ENCODE data around the gene PHEX. TPM values are rescaled to one million over a fixed set of nuclear protein-coding genes. Genes with fewer than 3 reads are reported as not detected.

The PHEX gene
- total RNA-seq, 2 experiments from 2014 or later: 32.6 TPM

DNA sequence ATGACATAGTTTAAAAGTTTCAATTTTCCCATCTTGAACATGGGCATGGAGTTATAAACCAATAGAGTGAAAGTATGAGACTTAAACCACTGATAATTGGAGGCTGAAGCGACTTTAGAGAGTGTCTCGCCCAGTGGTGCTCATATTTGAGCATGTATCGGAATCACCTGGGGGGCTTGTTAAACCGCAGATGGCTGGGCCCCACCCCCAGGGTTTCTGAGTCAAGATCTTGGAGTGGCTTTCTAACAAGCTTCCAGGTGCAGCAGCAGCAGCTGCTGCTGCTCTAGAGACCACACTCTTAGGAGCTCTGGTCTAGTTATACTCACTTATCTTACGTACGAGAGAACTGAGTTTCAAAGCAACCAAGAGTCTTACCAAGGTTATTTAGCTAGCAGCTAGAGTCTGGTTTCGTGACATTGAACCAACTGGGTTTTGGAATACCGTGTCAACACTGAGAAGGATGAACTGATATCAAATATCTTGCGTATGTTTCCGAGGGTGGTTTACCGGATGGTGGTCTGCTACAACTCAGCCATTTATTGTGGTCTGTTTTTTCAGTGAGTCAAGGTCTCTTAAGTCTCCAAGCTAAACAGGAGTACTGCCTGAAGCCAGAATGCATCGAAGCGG is 5.9 kb downstream of the PHEX start:
- ChIA-PET CTCF (interaction anchor here (0.7 to 1.2 kb wide), 3 partner anchors 44 to 49 kb away, joined by 3 read pairs; no protein-coding TSS in a partner anchor), POLR2A (no interaction called here)

GRCh38 chrX:22039541-22039940 is 7.4 kb downstream of the PHEX start:
- ChIA-PET CTCF (no interaction called here), POLR2A (no interaction called here)

DNA sequence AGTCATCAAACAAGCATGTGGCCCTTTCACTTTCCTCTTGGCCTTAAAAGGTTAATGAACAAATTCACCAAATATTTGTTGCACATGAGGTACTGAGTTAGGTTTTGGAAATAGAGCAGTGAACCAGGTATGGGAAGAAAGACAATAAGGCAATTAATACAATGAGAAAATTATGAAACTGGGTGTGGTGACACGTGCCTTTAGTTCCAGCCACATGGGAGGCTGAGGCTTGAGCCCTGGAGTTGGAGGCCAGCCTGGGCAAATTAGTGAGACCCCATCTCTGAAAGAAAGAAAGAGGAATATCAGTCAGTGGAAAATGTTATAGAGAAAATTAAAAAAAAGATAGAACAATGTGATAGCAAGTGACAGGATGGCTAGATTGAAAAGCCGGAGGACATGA is 8.1 kb downstream of the PHEX start:
- ChIA-PET CTCF (no interaction called here), POLR2A (no interaction called here)

- CTCF ChIA-PET: interaction anchor here (0.6 kb wide), 1 partner anchor 60 kb away, joined by 5 read pairs; no protein-coding TSS in a partner anchor
- POLR2A ChIA-PET: no interaction called here
Observed at GRCh38 chrX:22041907-22042530, 9.9 kb downstream of the PHEX start.

- CTCF ChIA-PET: no interaction called here
- POLR2A ChIA-PET: no interaction called here
Observed at GRCh38 chrX:22043872-22044271, 11.7 kb downstream of the PHEX start.

DNA sequence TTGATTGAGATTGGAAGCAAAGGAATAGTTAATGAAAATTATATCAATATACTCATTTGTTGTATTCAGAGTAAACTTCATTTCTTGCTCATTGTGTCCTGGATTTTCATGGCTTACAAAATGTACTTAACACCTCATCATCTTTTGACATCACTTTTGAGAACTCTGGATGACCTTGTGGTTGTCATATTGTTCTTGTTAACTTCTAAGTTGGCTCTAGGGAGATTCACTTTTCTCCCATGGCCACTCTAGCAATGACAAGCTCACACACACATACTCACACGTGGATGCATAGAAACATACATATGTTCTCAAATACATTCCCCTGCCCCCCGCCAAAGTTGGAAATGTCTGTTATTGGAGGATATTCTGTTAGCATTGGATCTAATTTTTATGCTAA is 15.3 kb downstream of the PHEX start:
- CTCF ChIA-PET: no interaction called here
- POLR2A ChIA-PET: no interaction called here

- POLR2A ChIA-PET: no interaction called here
Observed at GRCh38 chrX:22053481-22053880, 21.4 kb downstream of the PHEX start.

DNA sequence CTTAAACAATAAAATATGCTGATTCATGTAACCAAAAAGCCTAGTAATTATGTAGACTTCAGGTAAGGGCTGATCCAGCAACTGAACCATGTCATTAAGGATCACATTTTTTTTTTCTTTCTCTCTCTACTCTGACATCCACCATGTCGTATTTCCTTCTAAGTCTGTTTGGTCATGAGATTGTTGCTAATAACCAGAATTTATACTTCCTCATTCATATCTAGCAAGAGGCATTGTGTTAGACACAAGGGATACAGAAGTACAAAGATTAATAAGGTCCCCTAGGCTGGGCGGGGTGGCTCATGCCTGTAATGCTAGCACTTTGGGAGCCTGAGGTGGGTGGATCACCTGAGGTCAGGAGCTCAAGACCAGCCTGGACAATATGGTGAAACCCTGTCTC is 24.1 kb downstream of the PHEX start:
- POLR2A ChIA-PET: no interaction called here
- CTCF ChIA-PET: no interaction called here

More at GRCh38 chrX:22053481-22053880, 21.4 kb downstream of the PHEX start:
- CTCF ChIA-PET: no interaction called here

- ChIA-PET CTCF (no interaction called here), POLR2A (no interaction called here)
Observed at GRCh38 chrX:22057667-22058066, 25.5 kb downstream of the PHEX start.

DNA sequence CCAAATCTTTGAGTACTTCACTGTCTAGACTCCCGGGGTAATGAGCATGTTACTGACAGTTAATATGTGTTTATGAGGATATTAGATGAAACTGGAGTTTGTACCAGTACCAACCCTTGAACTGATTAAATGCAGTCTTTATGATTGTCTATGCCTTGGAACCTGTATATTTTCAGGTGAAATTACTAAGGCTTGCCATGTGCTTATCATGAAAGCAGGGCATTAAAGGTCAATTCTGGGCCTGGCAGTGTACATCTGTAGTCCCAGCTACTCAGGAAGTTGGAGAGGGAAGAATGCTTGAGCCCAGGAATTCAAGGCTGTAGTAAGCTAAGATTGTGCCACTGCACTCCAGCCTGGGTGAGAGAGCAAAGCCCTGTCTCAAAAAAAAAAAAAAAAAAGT is 27.6 kb downstream of the PHEX start:
- POLR2A ChIA-PET: interaction anchor here (0.5 kb wide), 1 partner anchor 115 kb away, joined by 3 read pairs; no protein-coding TSS in a partner anchor
- CTCF ChIA-PET: interaction anchor here (0.6 to 0.7 kb wide), 2 partner anchors 21 to 75 kb away, joined by 3 to 5 read pairs; no protein-coding TSS in a partner anchor

- POLR2A ChIA-PET: no interaction called here
- CTCF ChIA-PET: interaction anchor here (0.6 to 0.7 kb wide), 2 partner anchors 75 kb away, joined by 3 read pairs; no protein-coding TSS in a partner anchor
Observed at GRCh38 chrX:22060415-22061280, 28.5 kb downstream of the PHEX start.

DNA sequence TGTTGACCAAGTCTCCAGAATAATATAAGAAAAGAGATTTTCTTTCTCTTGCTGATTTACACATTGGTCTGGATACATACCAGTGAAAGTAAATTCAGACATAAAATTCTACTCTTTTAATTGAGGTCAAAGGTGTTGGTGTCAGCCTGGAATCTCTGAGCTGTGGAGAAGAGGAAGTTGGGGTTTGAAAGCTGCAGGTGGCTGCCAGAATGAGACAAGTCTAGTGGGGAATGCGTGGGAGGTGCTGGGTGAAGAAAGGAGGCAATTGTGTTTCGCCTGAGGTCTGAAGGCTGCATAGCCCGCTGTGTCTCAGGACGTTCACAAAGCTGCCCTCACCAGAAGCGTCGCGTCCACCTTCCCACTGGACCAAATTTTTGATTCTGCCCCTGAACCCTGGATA is 31.2 kb downstream of the PHEX start:
- ChIA-PET POLR2A (interaction anchor here (0.5 kb wide), 1 partner anchor 1049 kb away, joined by 3 read pairs; no protein-coding TSS in a partner anchor), CTCF (no interaction called here)

- ChIA-PET POLR2A (no interaction called here), CTCF (interaction anchor here (1.4 kb wide), 1 partner anchor 81 kb away, joined by 3 read pairs; no protein-coding TSS in a partner anchor)
Observed at GRCh38 chrX:22069586-22069985, 37.5 kb downstream of the PHEX start.

DNA sequence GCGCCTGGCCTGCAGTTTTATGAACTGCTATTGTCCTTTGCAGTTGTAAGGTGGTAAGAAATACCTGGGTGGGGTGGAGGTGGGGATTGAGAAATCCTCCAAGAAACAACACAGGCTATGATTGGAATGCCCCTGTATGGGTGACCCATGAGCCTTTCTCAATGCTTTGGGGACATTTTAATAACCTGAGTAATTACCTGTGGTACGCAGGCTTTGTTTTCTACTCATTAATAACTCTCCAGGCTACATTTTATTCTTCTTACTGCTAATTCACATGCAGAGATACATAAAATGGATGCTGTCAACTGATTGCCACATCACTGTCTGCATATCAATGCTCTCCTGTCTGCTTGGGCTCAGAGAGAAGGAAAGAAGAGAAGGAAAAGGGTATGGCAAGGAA is 41.8 kb downstream of the PHEX start:
- ChIA-PET POLR2A (no interaction called here), CTCF (no interaction called here)

DNA sequence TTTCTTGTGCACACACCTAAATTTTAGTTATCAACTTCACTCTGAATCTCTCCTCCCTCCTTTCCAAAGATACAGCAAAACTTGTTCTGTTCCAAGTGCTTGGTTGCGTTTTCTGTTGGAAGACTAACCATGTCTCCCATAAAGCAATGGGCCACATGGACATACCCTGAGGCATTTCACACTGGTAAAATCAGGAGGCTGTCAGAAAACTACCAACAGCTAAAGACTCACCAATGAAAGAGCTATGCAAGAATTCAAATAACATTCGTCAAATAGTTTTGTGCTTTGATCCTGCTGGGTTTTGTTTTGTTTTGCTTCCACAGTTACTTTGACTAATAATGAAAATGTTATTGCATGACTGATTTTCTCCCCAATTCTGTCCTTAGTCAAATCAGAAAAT is 46.0 kb downstream of the PHEX start:
- CTCF ChIA-PET: interaction anchor here (1.1 kb wide), 1 partner anchor 58 kb away, joined by 3 read pairs; no protein-coding TSS in a partner anchor
- POLR2A ChIA-PET: no interaction called here

DNA sequence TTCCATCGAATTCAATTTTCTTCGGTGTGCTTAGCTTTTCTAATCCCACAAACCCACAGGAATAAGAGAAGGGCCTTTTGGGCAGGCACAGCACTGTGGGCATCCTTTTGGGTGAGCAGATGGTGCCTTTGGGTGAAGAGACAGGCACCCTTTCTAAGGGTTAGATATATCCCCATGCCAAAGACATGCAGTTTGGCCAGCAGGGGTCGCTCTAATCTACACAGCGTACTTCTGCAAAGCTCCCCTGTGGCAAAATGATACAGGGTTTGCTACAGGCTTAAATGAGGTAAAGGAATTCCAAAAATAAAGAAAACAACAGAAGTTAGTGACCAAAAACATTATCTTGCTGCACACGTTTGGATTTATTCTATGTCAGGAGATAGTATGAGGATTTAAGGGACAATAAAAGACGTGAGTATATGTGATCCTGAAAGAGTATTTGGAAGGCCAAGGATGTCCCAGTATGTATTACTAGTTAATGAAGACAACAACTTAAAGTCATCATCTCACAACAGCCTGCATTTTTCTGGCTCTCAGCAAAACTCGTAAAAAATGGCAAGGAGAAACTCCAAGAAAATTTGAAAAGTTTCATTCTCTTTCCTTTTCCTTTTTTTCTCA is 49.5 kb downstream of the PHEX start:
- ChIA-PET POLR2A (no interaction called here), CTCF (interaction anchor here (0.7 kb wide), 1 partner anchor 44 kb away, joined by 3 read pairs; no protein-coding TSS in a partner anchor)

DNA sequence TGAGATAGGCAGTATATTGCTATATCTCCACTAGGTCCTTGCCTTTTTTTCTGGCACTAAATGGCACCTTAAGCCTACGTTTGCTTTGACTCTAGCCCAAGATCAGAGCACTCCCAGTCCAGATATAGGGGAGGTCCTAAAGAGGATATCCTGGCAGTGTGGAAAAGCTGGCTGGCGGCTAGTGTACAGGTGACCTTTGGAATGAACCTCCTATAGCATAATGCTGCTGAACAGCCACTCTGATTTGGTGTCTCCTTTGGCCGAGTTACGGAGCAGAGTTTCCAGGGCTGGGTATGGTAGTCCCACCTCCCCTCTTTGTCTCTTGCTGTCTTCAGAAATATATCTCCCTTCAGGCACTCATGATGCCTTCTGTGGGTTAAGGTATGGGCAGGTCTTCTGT is 53.9 kb downstream of the PHEX start:
- POLR2A ChIA-PET: no interaction called here
- CTCF ChIA-PET: no interaction called here

DNA sequence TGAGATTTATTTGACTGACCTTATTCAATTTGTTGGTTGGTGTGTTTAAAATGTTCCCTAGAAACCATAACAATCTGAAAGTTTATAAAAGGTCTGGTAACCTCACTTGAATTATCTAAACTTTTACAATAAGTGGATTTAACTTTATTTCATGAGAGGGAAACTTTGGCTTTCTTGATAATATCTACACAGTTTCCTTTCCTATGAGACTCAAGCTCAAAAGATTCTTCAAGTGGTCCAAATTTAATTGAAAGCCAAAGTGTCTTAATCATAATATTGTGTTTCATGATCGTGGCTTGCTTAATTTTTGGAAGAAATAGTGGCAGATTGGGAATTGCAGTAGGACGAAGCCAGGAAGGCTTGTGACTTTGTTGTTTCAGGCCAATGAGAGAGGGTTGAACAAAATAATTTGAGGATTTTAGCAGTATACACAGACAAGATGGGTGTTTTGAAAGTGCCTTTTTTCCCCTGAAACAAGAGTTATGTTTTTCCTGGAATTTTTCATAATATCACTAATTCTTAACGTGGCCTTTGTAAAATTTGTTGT is 55.0 kb downstream of the PHEX start:
- CTCF ChIA-PET: no interaction called here

GRCh38 chrX:22088326-22088725 is 56.2 kb downstream of the PHEX start:
- ChIA-PET CTCF (no interaction called here), POLR2A (no interaction called here)

More for the DNA sequence above, 55.0 kb downstream of the PHEX start:
- POLR2A ChIA-PET: no interaction called here

DNA sequence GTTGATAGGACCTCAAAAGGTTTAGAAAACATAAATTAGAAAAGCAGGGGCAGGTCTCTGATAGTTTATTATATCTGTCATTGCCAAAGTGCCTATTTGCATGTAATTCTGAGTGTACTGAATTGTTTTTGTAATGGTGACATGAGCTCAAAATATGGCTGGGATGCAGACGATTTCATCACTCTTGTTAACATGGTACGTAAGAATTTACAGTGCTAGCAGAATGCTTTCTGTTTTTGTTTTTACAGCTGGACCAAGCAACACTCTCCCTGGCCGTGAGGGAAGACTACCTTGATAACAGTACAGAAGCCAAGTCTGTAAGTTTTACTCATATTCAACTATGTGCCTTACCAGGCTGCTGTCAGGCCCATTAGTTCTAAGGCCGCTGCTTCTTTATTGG is 58.1 kb downstream of the PHEX start:
- CTCF ChIA-PET: no interaction called here

More for the DNA sequence above, 58.1 kb downstream of the PHEX start:
- POLR2A ChIA-PET: no interaction called here

Measured in activated CD8-positive, alpha-beta memory T cell treated with anti-CD3 and anti-CD28 coated beads for 36 hours (primary cell).